Stimulated activated CD8-positive, alpha-beta memory T cell treated with anti-CD3 and anti-CD28 coated beads, Interleukin-4, amount 100 ng/mL, for 4 hours (primary cell): Measurements from ENCODE around the gene EPHA1.
"Not testable (repeated sequence)": the region's sequence is repeated elsewhere in the genome, so short reads cannot be mapped to it uniquely, and the experiment has no call there.

Experiments
- DNase-seq, 2 donors: peaks; one replicate each; pipeline ENCODE4 v3.0.0-alpha.2; 2020; ENCODE audit warnings: low read depth in 2 of 2, low spot score in 1 of 2

Gene EPHA1

GRCh38 chr7:143431109-143431508, 22.5 kb upstream of the EPHA1 start:
- no peak for DNase-seq

DNA sequence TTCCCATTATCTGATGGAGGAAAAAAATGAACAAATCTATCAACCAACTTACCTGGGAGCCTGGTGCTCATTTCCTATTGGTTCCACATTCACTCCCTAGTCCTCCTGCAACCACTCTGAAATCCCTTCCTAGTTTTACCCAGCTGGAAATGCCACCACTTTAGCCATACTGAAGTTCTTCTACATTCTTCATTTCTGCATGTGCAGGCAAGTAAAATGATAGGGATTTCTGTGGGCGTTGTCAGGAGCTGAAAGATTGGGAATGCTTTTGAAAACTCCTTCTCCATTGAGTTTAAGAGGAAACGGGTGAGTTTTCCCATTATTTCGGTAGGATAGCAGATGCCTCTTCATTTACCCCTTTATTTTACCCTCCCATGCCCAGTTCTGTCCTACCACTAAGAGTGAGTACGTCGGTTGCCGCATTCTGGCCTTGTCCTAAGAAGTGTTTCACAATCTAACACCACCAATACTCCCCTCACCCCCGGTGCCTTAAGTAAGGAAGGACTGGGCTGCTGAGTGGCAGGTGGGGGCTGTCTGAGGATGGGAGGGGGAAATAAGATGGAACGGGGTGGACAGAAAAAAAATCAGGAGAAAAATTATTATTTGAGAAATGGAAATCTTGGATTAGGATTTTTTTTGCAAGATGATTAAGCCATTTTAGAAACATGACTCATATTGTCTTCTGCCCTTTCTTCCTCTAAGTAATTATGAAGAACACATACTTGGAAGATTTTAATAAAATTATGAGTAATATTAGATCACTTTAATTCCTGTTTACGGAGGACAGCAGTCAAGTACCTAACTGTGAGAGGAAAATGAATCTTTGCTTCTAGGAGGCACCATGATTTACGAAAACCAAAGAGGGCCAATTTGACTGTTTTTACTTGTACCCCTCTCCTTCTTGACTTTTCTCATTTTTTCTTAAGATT, 21.4 kb upstream of the EPHA1 start:
- no peak for DNase-seq

DNA sequence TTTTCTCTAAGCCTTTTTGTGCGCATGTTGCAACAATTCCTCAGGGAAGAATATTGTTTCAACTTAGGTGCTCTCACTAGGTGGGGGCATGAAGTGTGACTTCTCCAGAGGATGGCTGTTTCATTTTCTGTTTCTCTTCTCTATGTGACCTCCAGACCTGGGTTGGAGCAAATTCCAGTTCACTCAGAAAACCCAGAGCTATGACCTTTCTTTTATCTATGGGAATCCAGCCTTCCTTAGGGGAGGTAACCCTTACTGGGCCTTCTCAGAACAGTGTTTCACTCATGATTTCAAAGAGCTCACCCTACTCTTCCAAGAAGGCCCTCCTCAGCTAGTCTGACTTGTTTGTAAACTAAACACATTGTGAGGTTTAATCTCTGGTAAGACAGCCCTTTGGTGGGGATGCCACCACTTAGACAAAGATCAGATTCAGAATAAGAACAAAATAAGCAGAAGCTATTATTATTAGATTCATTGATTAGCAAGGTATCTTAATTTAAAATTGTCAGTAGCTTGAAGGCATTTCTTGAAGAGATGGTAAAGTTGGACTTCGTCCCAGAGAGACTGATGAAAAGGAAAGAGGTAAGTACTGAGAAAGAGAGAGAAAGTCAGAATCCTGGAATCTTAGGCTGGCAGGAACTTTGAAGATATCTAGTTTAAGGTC, 18.0 kb upstream of the EPHA1 start:
- DNase-seq = no peak

DNA sequence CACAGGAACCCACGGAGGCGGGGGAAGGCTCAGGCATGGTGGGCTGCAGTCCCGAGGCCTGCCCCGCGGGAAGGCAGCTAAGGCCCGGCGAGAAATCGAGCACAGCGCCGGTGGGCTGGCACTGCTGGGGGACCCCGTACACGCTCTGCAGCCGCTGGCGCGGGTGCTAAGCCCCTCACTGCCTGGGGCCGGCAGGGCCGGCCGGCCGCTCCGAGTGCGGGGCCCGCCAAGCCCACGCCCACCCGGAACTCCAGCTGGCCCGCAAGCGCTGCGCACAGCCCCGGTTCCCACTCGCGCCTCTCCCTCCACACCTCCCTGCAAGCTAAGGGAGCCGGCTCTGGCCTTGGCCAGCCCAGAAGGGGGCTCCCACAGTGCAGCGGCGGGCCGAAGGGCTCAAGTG, 15.8 kb upstream of the EPHA1 start:
- DNase-seq = not testable (repeated sequence)

- DNase-seq = no peak
Measured at GRCh38 chr7:143422033-143422432, 13.4 kb upstream of the EPHA1 start.

DNA sequence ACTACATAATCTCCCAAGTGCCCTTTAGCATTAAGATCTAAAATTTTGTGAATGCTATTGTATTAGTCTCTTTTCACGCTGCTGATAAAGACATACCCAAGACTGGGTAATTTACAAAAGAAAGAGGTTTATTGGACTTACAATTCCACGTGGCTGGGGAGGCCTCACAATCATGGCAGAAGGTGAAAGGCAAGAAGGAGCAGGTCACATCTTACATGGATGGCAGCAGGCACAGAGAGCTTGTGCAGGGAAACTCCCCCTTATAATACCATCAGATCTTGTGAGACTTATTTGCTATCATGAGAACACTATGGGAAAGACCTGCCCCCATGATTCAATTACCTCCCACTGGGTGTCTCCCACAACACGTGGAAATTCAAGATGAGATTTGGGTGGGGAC, 12.0 kb upstream of the EPHA1 start:
- not testable (repeated sequence) for DNase-seq

DNA sequence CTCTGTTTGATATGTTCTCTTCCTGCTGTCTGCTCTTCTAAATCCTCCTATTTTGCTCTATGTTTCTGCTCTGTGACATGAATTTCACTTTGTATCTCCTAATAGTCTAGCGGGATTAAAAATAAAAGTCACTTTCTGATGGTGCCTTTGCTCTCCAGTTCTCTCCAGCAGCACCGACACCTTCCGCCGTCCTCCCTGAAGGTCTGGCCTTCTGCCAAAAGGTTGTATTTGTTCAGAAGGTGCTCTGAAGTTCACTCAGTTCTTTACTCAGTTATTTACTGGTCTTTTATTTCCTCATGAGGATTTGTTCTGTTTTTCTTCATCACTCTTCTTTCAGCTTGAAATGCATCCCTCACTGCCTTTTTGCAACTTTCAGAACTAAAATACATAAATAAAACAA, 11.2 kb upstream of the EPHA1 start:
- no peak for DNase-seq

DNA sequence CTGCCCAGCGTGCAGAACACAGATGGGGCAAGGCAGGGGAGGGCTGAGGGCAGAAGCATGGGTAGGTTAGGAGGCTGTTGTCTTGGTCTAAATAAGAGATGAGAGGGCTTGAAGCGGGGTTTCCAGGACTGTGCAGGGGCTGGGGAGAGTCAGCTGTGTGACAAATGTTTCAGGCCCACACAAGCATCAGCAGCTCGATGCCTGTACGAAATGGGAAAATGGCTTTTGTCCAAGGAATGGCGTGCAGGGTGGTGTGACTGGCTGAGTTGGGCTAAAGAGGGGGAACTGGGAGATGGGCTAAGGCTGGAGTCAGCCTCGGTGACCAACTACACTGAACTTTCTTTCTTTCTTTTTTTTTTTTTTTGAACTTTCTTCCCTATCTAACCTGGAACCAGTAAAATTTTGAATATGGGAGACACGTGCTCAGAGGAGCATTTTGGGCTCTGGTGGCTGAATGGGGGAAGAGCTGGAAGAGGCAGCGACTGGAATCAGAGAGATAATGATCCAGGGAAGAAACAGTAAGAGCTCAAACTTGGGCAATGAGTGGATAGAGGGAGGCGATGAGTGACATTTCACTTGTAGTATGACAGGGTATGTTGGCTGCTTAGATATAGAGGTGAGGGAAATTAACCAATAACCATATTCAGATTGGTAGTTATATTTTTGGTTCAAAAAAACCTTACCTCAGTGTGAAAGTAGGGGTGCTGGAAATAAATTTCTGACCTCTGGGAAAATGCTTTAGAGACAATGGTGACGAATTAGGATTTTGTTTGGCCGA, 10.2 kb upstream of the EPHA1 start:
- DNase-seq = no peak

DNA sequence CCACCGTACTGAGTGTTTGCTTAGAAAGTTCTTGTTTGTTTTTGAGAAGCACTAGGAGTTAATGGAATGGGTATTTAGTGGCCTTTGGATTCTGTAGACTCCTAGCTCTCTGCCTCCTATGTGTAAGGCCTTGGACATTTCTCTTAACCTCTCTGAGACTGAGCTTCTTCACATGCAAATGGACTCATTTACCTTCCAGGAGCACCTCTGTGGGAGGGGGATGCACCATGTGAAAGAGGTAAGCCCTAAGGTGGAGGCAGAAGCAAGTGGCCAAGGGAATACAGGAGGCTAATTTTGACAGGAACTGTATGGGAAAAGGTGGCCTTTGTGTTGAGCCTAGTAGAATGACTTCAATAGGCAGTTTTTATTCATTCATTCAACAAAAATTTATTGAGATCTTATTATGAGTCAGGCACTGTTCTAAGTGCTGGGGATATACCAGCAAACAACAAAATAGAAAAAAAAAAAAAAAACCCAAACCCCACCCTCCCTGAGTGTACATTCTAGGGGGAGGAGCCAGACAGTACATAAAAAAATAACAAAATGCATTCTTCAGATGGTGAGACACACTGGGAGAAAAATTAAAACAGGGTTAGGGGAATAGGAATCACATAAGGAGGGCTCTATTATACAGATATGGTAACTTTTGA, 9.2 kb upstream of the EPHA1 start:
- no peak for DNase-seq

GRCh38 chr7:143416565-143417149, 8.0 kb upstream of the EPHA1 start:
- no peak for DNase-seq

DNA sequence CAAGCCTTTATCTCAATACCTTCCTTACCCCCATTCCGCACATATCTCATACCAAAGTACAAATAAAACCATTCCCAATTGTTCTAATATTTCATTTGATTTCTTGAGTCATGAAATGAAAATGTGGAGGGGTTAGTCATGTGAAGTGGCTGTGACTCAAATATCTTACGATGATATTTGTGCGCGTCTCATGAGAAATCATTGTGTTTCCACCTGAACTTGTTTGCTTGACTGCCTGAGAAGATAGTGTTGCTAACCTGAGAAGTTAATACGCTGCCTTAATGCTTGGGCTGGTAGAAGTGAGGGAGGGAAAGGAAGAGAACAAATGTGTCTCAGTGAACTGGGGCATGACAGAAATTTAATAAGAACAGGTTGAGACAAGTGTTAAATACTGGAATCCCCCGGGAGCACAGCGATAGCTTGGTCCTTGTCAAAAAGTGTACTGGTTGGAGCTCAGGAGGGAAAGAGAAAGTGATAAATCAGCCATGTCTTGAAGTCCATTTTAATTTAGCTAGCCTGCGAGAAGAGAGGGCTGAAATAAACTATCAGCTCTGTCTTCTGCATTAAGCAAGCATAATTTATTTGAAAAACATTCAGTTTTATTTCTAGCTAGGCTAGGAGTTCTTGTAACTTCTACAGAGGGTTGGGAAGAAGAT, 7.2 kb upstream of the EPHA1 start:
- DNase-seq = no peak

GRCh38 chr7:143415209-143415608, 6.6 kb upstream of the EPHA1 start:
- not testable (repeated sequence) for DNase-seq

DNA sequence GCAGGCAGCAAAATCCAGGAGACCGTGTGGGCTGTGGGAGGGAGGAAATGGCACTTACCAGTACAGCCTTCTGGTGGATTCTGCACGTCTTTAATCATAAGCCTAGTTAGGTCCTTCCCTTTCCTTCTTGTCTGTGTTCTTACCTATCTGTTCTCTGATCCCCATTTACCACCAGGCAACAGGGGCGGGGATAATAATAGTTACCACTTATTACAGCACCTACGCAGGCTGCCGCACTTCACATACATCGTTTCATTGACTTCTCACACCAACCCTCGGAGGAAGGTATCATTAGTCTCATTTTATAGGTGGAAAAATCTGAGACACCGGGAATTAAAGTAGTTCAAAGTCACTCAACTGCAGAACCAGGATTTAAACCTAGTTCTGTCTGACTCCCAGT, 4.5 kb upstream of the EPHA1 start:
- no peak for DNase-seq

DNA sequence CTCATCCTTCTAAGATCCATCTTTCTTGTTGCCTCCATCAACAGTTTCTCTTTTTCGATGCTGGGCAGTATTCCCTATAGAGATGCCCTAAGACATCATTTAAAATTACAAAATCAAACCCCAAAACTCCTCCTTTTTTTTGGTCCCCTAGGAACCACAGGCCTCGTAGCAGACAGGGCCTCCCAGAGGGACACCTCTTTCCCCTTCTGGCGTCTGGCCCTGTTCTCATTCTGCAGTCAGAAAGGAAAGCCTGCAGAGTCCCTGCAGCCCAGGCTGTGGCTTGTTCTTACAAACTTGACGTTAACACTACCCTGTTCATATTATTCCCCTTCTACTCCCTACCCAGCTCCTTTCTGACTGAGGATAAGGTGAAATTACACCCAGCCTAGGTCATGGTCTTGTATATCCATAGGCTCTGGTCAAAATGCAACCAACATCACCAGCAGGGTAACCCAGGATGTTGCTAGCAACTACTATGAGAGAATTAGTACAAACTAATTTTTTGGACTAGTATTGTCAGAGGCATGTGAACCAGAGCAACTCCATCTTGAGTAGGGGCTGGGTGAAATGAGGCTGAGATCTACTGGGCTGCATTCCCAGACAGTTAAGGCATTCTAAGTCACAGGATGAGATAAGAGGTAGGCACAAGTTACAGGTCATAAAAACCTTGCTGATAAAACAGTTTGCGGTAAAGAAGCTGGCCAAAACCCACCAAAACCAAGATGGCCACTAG, 3.5 kb upstream of the EPHA1 start:
- DNase-seq = no peak

DNA sequence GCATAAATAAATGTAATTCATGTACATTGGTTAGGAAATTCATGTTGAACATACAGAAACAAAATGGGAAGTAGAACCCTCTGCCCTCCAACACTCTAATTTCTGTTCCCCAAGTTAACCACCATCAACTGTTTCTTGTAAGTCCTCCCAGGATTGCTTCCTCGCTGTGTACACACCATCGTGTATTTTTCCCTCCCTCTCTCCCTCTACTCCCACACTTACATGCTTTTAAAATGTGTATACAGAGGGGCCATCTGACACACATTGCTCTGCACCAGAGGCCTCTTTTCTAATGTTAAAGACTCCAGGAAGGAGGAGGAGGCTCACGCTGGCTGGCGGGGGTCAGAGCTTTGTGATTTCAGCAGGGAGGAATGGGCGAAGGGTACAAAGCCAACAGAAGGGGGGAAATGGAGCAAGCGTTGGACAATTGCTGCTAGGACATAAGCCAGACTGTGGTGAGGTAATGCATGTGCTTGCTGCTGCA, 1.9 kb upstream of the EPHA1 start:
- no peak for DNase-seq

- DNase-seq = no peak
Measured at GRCh38 chr7:143408252-143408685, 387 bp downstream of the EPHA1 start.

DNA sequence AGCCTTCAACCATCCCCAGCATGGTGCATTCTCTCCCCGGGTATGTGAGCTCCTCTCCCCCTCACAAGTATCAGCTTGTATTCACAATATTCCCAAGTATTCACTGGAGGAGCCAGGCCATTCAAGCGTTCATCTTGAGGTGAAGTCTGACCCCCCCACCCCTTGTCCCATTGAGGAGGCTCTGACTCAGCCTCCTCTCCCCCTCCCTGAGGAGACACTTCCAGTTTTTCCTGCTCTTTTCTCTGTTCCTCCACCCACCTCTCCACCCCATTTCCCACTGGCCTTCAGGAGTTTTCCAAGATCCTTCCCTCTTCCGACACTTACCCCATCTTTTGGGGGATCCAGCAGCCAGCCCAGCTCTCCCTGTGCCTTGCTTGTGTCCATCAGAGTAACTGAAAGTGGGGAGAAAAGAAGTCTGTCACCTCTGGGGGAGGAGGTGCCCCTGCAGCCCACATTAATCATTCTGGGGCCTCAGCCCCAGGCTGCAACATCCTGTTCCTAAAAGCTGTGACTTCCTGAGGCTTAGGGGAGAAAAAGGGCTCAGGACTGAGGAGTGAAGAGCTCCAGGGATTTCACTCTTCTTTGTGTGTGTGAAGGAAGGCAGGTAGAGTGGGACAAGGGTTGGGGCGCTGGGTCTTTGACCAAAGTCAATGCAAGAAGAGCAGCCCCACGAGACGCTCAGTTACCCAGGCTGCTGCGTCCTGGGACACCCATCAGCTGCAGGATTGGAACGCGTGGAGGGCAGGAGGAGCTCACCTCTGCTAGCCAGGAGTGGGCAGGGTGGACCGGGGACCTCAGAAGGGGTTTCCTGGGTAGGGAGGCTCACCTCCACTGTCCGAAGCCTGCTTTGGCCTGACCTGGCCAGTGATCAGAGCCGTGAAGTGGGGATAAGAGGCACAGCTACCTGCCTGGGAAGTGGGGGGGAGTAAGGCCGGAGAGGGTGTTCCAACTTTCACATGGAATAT, 1.1 kb downstream of the EPHA1 start:
- DNase-seq = no peak

DNA sequence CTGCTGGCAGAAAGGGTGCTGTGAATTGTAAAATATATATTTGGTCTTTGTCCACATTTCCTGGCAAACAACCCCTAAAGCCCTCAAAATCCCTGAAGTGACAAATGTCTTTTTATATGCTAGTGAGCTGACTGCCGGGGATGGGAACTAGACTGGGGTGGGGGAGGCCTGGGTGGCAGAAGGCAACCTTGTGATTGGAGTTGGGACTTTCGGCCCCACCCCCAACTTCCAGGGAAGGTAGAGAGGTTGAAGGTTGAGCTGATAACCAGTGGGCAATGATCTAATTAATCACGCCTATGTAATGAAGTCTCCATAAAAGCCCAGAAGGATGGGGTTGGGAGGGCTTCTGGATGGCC, 2.7 kb downstream of the EPHA1 start:
- DNase-seq = no peak
